MV-4-11 (cell line): ENCODE results near the gene EPB41L1.

ENCODE experiments used
- DNase-seq: peaks from one replicate; lab custom pipeline; 2025; lab: John Stamatoyannopoulos, UW

The EPB41L1 gene

DNA sequence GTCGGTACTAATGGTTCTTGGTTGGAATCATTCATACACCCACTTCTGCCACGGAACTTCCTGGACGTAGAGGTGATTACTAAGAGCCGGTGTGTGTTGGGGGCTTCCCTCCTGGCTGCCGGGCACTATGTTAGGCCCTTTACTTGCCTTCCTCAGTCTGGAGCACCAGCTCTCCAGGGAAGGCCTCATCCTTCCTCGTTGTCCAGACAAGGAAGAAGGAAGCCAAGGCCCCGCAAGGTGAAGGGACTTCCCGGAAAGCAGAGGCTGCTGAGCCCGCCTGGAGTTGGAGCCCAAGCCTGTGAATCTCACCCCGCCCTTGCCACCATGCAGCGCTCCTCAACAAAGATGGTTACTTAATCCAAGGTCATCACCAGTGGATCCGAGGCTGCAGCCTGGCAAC lies 107.9 kb downstream of the EPB41L1 start:
- no peak for DNase-seq

DNA sequence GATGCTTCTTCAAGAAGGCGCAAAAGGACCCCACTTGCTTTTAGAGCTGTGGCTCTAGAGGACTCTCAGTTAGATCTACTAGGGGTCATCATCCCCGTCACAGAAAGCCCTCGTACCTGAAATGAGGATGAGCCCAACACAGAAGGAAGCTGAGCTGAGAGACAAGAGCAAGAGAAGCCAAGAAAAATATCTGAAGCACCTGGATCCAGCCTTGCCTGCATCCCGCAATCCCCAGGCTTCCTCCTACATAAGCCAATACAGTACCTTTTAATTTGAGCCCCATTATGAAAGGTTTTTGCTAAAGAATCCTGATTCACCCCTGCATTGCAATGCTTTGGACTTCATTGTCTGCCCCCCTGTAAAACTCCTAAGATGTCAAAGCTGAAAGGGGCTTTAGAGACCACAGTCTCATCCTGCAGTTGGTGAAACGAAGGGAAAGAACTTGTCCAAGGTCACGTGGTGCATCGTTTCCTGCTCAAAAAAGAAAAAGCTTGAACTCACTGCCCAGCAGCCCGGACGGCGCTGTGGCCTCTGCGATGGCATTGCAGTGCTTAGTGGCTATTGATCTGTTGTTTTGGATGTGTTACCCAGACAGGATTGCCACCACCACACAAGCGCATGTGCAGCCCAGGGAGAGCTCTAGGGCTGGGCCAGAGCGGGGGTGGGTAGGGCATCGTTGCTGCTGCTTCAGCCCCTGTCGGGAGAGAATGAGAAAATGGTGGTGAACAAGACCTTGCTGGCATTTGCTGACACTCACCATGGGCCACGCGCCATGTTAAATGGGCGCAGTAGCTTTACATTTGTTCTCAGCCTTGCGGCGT lies 110.1 kb downstream of the EPB41L1 start:
- DNase-seq = no peak

DNA sequence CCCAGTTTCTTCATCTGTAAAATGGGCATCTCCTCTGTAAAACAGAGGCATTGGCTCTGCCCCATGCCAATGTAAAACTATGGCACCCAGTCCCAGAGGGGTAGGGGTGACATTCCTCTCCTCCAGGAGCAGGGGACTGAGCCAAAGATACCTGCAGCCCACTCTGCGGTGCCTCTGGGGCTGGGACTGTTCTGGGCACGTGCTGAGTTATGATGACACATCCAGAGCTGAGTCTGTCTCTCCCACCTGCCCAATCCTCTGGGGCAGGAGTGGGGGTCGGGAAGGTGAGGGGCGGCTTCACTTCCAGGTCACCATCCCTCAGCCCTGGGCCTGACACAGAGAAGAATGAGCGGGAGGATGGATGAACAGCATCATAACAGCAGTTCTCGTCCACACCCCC lies 111.6 kb downstream of the EPB41L1 start:
- no peak for DNase-seq

DNA sequence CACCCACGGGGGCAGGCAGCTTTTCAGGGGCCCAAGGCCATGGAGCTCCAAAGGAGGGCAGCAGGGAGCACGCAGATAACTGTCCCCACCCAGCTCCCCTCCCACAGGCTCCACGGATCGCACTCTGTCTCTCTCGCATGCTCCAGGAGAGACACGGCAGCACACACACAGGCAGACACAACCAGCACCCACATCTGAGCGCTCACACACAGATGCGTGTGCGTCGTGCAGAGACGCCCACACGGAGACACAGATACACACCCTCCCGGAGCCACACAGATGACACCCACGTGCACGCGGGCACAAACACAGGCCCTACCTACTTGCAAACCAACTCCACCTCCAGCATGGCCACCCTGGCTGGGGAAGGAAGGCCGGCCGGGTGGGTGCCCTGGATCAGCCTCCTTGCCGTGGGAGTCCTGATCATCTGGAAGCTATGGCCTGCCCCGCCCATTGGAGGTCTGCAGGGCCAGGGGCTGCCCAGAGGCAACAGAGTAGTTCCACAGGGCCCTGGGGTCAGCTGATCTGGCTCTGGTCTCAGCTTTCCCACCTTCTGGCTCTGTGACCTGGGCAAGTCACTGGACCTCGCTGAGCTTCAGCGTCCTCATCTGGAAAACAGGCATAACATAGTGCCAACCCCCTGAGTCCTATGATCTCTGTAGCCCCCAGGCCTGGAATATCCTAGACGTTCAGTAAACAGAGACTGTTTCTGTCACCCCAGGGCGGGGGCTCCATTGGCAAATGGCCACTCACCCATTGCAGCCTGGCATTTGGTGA lies 113.3 kb downstream of the EPB41L1 start:
- no peak for DNase-seq

DNA sequence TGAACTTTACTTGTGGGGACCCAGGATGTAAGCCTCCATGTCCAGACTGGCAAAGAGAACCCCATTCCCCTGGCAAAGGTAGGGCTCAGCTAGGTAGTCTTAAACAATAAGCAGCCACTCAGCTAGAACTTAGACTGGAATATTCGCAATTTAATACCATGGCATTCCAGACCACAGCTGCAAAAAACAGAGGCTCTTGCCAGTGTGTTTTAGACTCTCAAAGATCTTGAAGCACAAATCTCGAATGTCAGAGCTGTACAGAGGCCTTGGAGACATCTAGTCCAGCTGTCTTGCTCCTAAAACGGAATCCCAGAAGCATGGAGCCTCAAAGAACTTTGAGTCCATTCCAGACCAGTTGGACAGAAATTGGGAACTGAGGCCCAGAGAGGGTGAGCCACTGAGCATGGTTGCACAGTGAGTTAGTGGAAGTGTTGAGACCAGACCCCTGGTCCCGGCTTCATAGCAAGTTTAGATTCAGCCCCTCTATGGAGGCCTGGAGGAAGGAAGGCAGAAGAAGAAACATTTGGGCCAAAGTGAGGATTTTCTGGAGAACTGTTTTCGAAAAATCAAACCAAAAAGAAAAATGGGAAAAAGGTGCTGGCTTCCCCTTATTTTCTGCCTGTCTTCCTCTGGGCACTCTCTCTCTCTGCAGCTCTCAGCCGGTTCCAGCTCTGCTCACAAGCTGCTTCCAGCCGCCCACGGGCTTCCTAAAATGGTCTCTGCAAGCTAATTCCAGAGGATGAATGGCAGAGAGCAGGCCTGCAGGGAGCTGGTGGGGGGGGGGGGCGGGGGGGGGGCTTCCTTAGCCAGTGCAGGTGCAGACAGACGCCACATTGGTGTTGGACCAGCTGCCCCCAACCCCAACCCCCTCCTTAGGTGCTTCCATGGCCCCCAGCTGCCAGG lies 114.2 kb downstream of the EPB41L1 start:
- no peak for DNase-seq

DNA sequence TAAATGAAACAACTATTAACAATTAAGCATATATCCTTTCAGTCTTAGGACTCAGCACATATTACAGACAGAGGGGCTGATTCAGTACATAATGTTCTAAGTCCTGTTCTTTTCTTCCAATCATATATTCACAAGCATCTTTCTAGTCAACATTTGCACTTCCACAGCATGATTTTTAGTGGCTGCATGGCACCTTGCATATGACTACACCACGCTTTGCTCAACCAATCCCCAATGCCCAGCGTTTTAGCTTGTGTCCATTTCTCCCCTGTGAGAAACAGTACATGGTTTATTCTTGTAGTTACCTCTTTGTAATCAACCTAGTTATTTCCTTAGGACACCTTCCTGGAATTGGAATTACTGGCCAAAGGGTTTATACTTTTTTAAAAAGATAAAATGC lies 115.0 kb downstream of the EPB41L1 start:
- DNase-seq = no peak

DNA sequence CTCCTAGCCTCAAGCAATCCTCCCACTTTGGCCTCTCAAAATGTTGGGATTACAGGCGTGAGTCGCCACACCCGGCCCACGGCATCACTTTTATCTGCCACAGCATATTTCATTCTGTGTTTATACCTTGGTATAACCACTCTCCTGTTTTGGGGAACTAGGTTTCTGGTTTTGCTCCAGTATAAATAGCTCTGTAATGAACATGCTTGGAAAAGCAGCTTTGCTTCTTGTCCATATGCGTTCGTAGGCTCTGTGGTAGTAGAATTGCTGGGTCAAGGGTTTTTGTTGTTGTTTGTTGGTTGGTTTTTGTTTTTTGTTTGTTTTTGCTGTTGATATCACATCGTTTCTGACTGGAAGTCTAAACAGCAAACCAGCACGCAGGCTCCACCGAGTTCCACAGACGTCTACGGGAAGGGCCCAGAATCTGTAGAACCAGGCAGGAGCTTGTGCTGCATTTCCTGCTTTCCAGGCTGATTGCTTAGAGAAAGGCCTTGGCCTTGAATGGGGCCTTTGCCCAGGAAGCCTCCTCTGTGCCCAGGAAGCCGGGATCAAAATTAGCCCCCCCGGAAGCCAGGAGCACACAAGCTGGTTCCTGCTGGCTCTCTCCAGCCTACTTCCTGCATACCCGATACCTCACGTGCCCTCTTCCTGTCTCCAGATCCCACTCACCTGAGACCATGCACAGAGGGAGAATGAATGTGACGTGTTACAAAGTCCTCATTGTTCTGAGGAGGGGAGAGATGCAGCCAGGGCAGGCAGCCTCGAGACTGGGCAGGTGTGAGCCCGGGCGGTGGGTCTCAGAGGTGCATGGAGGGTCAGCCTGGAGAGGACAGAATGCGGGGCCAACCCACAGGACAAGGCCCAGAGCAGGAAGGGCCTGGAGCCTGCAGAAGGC lies 116.5 kb downstream of the EPB41L1 start:
- DNase-seq = no peak

DNA sequence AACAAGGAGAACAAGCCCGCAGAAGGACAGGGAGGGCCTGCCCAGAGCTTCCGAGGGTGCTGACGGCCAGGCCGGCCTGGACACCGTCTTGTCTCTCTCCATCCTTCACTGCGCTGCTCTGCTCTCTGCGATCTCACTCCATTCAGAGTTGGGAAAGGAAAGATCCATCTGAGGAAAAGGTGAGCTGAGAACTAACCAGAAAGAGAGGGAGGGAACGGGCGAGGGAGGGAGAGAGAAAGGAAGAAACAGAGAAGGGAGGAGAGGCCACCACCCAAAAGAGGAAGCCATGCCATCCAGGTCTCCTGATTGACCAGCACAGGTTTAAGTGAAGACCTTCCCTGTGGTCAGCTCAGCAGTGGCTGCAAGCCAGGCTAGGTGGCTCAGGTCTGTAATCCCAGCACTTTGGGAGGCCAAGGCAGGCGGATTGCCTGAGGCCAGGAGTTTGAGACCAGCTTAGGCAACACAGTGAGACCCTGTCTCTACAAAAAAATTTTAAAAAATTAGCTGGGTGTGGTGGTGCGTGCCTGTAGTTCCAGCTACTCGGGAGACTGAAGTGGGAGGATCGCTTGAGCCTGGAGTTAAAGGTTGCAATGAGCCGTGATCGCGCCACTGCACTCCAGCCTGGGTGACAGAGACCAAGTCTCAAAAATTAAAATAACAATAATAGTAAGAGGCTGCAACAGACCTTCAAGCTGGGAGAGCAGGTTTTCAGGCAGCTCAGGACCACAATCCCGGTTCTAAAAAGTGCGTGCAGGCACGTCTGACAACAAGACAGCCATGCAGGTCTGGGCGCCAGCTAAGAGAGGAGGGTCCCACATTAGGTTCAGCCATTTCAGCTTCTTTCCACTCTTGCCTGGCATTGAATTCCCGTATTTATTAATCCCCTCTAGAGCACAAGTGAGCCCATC lies 117.4 kb downstream of the EPB41L1 start:
- no peak for DNase-seq

DNA sequence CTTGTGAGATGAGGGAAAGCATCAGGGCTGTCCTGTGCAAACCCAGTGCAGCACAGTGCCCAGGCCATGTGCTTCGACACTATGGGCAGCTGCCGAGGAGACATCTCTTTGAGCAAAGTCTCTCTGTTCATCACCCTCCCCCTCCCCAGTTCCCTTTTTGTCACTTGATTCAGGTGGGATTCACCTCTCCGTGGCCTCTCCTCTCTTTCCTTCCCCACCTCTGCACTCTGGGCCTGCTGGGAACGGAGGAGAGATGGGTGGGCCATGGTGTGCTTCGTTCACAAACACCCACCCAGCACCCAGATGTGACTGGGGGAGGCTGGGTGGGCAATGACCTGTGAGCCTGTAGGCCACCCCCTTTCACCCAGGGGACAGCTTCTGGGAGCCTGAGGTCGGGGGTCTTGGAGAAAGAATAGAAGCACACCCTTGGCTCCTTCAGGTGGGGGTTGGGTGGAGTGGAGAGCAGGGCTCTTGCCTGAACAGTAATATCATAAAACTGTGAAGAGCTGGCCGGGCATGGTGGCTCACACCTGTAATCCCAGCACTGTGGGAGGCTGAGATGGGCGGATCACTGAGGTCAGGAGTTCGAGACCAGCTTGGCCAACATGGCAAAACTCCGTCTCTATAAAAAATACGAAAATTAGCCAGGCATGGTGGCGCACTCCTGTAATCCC lies 118.1 kb downstream of the EPB41L1 start:
- no peak for DNase-seq

DNA sequence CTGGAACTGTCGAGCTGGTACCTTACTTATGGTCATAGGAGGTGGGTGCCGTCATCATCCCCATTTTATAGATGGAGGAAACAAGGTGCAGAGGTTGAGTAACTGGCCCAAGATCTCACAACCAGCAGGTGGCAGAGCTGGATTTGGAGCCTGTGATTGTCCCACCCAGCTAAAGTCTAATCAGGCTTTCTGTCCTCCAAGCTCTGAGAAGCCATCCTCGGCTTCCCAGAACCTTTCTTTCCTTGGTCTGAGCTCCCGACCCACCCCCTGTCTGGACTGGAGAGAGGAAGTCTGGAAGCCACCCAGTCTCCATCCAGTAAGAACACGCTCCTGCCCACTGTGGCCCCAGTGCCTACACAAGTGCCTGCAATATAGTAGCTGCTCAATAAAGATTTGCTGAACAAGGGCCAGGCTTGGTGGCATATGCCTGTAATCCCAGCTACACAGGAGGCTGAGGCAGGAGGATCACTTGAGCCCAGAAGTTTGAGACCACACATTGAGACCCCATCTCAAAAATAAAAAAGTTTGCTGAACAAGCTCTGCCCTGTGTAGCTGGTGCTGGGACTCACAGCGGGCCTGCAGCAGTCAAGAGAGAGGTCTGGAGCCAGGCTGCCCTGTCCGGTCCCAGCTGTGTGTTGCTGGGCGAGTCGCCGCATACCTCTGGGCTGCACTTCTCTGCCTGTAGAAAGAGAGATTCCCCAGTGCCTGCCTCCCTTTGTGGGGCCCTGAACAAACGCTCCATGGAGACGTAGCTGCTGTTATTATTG lies 119.1 kb downstream of the EPB41L1 start:
- no peak for DNase-seq

DNA sequence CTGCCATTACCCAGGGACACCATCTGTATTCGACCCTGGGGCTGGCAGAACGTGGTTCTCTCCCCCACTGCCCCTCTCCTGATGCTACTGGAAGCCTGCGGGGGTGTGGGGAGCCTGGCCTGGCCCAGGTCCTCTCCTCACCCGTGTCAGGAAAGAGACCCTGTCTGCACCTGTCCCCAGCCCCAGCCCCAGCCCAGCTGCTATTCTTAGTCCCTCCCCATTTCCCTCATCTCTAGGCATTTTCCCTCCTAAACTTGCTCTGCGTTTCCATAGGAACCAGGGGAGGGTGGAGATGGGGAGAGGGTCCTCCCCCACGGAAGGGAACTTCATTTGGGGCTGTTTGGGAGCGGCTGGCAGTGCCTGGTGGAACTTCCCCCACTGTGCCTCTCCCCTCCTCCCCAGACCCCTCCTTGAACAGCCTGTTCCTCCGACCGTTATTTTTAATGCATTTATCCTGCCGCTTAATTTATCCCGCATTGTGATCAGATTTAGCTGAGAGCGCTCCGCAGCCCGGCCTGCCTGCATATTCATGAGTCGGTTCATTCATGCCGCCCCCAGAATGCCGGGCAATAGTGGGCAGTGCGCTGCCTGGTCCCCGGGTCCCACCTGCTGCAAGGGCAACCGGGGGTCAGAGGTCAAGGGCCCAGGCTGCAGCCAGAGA lies 119.8 kb downstream of the EPB41L1 start:
- no peak for DNase-seq

DNA sequence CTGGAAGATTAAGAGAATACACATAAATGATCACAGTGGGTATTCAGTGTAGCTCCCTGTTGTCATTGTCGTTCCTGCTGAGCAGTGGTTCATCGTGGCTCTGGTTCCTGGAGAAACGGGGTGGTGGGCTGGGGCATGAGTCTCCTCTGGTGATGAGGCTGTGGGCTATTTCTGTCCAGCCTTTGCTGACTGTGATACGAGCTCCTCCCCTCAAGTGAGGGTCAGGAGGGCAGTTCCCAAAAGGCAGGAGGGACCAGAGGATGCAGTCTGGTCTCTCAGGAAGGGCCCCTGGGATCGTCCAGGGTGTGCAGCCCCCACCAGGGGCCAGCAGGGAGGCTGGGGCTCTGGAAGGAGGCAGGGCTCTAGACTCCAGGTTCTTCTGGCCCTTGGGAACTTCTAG lies 120.5 kb downstream of the EPB41L1 start:
- DNase-seq = no peak

DNA sequence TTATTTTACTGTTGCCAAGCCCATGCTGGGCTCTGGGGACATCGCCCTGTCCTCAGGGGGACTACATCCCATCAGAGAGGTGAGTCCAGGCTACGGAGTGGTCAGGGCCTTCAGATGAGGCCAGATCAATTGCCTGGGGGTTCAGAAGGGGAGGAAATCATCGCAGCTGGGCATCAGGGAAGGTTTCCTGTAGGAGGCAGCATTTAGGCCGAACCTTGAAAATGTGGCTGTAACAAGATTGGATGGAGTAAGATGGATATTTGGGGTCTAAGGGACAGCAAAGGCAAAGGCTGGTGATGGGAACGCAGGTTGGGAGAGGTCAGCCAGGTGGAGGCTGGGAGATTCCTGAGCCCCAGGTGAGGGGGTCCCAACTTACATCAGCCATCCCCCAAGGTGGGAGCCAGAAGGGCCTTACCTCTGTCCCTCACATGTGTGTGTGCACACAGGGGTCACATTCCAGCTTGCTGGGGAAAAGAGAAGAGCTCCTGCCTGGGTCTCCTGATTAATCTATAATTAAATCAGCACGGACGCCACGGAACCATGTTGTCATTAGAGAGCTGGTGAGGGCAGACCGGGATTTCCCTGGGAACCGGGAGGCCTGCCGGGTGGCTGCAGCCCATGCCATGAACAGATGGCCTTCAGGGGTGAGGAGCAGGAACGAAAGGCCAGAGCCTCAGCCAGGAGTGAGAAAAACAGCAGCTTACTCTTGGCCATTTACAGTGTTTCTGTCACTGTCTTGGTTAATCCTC lies 121.1 kb downstream of the EPB41L1 start:
- DNase-seq = no peak

DNA sequence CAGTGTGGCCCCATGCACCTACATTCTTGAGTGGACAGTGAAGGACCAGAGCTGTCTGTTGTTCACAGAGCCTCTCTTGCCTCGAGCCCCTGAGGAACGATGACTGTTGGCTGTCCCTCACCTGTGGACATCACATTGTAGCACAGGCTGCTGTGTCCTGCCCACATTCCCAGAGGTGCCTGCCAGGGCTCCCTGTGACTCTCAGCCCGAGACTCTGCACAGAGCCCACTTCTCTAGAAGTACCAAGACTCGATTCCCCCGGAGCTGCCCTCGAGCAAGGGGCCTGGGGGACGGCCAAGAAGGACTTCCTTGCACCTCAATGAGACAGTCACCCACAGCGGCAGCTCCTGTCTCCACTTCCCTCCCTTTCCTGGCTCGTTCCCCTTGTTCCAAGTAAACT lies 123.0 kb downstream of the EPB41L1 start:
- no peak for DNase-seq

DNA sequence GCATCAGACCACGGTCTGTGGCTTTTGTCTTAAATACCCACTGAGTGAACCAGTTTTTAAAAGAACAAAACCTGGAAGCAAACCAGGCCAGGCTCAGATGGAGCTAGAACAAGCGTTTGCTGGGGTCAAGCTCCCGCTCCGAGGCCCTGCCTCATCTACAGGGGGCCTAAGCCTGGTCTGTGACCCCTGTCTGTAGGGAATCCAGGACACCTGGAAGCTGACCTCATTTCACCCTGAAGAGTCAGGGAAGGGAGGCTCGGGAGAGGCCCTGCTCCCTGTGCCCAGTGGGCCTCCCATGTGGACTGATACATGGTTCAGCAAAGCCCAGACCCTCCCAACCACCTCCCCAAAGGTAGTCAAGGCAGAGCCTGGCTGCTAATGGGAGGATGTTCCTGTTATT lies 124.8 kb downstream of the EPB41L1 start:
- no peak for DNase-seq

DNA sequence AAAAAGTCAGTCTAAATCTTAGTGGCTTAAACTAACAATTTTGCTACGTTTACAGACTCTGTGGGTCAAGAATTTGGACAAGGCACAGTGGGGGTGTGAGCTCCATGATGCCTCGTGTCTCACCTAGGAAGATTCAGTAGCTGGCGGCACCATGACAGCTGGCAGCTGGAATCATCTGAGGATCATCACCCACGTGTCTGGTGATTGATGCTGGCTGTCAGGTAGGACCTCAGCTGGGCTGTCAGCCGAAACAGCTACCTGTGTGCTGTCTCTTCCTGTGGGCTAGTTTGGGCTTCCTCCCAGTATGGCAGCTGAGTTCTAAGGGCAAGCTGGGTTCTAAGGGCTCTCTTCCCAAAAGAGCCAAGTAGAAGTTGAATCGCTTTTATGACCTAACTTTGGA lies 125.2 kb downstream of the EPB41L1 start:
- DNase-seq = no peak

DNA sequence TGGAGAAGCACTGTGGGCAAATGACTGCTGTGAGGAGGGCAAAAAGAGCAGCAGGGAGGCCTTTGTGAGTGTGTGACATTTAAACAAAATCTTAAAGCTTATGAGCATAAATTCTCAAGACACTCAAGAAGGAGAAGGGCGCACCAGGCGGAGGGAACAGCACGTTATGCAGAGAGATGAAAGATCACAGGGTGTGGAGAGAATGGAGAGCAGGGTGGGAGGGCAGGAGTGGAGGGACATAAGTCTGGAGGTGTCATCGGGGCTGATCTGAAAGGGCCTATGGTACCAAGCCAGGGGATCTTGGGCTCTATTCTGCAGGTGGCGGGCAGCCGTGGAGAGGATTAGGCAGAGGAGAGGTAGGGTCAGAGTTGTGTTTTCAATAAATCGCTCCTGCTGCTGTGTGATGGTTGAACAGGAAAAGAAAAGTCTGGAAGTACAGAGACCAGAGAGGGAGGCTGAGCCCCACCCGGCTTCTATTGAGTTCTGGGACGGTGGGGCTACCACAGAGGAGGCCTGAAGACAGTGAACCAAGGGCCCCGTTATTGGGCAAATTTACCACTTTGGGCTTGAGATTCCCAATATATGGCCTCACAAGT lies 127.3 kb downstream of the EPB41L1 start:
- no peak for DNase-seq
